K562 (cell line): Measurements from ENCODE around the gene KCTD19. TPM values are rescaled to one million over a fixed set of nuclear protein-coding genes. Genes with fewer than 3 reads are reported as not detected.

Experiments
- BMI1 ChIP-seq: fragments of 150-350 bp; IDR thresholded peaks from 2 replicates; pipeline ENCODE4 v1.6.1; 2014; ENCODE audit warnings: low read length
- BRD4 ChIP-seq: fragments of 200-600 bp; sonication (generic); IDR thresholded peaks from 2 replicates; pipeline ENCODE4 v1.6.1; 2017; ENCODE audit warnings: inconsistent platforms
- CBFB ChIP-seq: sonication (generic); formaldehyde crosslinking; IDR thresholded peaks from 2 replicates; pipeline ENCODE4 v1.4.0; 2020; ENCODE audit warnings: mild to moderate bottlenecking, missing genetic modification reagents
- CBX8 ChIP-seq: fragments of 200-600 bp; sonication (generic); IDR thresholded peaks from 2 replicates; pipeline ENCODE4 v1.6.1; 2012; ENCODE audit warnings: borderline replicate concordance, mixed run types, low read depth, mild to moderate bottlenecking, moderate library complexity, mixed read lengths, low read length, control low read depth, inconsistent platforms; ENCODE audit not compliant: poor library complexity, severe bottlenecking; ENCODE audit errors: extremely low read depth
- DACH1 ChIP-seq: fragments of 450-650 bp; IDR thresholded peaks from 2 replicates; pipeline ENCODE4 v1.6.1; 2018; ENCODE audit not compliant: partially characterized antibody
- FOXJ3 ChIP-seq: sonication (generic); formaldehyde crosslinking; IDR thresholded peaks from 2 replicates; pipeline ENCODE4 v1.4.0; 2020; ENCODE audit warnings: mild to moderate bottlenecking, missing genetic modification reagents
- IRF2 ChIP-seq: sonication (generic); formaldehyde crosslinking; IDR thresholded peaks from 2 replicates; pipeline ENCODE4 v1.8.1; 2022; ENCODE audit warnings: mild to moderate bottlenecking, missing genetic modification reagents
- JUN ChIP-seq, 2 experiments: sonication (generic) in 1 of 2; formaldehyde crosslinking in 1 of 2; IDR thresholded peaks; 2 replicates each; pipeline versions ENCODE4 v1.6.1 to v1.8.0; 2012 to 2022; ENCODE audit warnings: borderline replicate concordance in 2 of 2, mild to moderate bottlenecking in 2 of 2, improper control_type of control experiment in 1 of 2, low read depth in 1 of 2, low read length in 1 of 2, missing genetic modification reagents in 1 of 2
- TAF9B ChIP-seq: fragments of 450-650 bp; IDR thresholded peaks from 2 replicates; pipeline ENCODE4 v1.6.1; 2018; ENCODE audit warnings: mild to moderate bottlenecking; ENCODE audit not compliant: partially characterized antibody
- TARDBP ChIP-seq: fragments of 450-650 bp; IDR thresholded peaks from 2 replicates; pipeline ENCODE4 v1.6.1; 2016
- ZBTB7A ChIP-seq: IDR thresholded peaks from 2 replicates; pipeline ENCODE4 v1.6.1; 2011; ENCODE audit warnings: low read depth, mild to moderate bottlenecking, low read length, moderate library complexity, borderline replicate concordance; ENCODE audit not compliant: control insufficient read depth
- ZNF583 ChIP-seq: fragments of 250-450 bp; sonication (Bioruptor Pico); IDR thresholded peaks from 2 replicates; pipeline ENCODE4 v1.4.0; 2020
- polyA plus RNA-seq, 8 experiments: library from polyadenylated mRNA; depleted of rRNA in 4 of 8; stranded (reverse) in 5 of 8; unstranded in 3 of 8; fragments of >200 nt; fragmentation: Nextera tagmentation in 2 of 8; fragmentation: Illumina TruSeq in 1 of 8; extraction: Ambion mirVana in 2 of 8; extraction: Trizol in 1 of 8; gene quantifications; 2 replicates each; pipeline versions ENCODE4 v1.2.1 to v1.2.3, GENCODE V29; 2011 to 2014; ENCODE audit warnings: inconsistent platforms in 1 of 8, missing spikeins in 1 of 8
- total RNA-seq, 7 experiments: library from RNA; depleted of rRNA in 6 of 7; stranded (reverse); fragments of >200 nt in 6 of 7; fragmentation: Illumina TruSeq in 2 of 7; extraction: Trizol in 2 of 7; gene quantifications; 2 replicates each; pipeline versions ENCODE4 v1.2.1 to v1.2.3, GENCODE V29; 2011 to 2021; ENCODE audit warnings: low replicate concordance in 1 of 7
- TF ChIP-seq, protein P1 (sequence below): fragments of 450-650 bp; IDR thresholded peaks from 2 replicates; pipeline ENCODE4 v1.6.1; 2018; ENCODE audit not compliant: partially characterized antibody
- TF ChIP-seq, protein P2 (sequence below): sonication (generic); formaldehyde crosslinking; IDR thresholded peaks from 2 replicates; pipeline ENCODE4 v1.8.0; 2022; ENCODE audit warnings: mild to moderate bottlenecking, missing genetic modification reagents
- TF ChIP-seq, protein P3 (sequence below), 2 experiments: fragments of 450-650 bp; conservative IDR thresholded peaks; 2 replicates each; pipeline ENCODE4 v1.6.1; 2017; ENCODE audit warnings: mild to moderate bottlenecking in 2 of 2, moderate library complexity in 2 of 2
- TF ChIP-seq, protein P4 (sequence below): fragments of 250-450 bp; sonication (Bioruptor Pico); IDR thresholded peaks from 2 replicates; pipeline ENCODE4 v1.4.0; 2020; ENCODE audit warnings: borderline replicate concordance

The KCTD19 gene
- total and polyA plus RNA-seq, 9 of the 15 experiments (the other 6 are each of a cell fraction or from before 2014, with no cell fraction given), result 0.03 to 0.91 (median 0.22) TPM; not detected in 2

DNA sequence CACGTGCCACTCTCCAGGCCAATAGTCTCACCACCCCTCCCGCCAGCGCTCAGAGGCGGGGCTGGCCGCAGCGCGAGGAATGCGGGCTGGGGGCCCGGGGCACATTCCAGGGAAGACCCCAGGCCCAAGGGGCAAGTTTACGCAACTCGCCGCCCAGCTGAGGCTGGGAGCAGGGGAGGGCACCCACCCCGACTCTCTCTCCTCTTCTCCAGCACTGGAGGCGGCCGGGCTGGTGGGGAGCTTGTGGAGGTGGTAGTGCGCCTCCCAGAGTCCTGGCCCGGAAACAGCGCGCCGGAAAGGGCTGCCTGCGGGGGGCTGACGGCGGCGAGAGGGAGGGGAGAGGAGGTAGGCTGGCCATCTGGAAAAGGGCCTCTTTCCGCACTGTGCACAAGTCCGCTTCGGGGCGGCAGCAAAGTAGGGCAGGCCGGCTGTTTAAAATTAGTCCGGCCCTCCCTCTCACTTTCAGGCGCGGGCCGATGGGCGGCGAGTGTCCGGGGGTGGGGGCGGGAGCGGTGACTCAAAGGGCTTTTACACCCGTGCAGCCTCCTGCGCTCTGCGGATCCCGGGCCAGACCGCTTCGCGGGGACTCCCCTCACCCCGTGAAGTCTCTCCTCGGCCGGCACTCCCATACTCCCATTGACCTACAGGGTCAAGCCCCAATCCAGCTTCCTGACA is 80.3 kb downstream of the KCTD19 start (continued):
- no peak for TF ChIP-seq CBX8
- no peak for TF ChIP-seq IRF2
- TF ChIP-seq, protein P1, sequence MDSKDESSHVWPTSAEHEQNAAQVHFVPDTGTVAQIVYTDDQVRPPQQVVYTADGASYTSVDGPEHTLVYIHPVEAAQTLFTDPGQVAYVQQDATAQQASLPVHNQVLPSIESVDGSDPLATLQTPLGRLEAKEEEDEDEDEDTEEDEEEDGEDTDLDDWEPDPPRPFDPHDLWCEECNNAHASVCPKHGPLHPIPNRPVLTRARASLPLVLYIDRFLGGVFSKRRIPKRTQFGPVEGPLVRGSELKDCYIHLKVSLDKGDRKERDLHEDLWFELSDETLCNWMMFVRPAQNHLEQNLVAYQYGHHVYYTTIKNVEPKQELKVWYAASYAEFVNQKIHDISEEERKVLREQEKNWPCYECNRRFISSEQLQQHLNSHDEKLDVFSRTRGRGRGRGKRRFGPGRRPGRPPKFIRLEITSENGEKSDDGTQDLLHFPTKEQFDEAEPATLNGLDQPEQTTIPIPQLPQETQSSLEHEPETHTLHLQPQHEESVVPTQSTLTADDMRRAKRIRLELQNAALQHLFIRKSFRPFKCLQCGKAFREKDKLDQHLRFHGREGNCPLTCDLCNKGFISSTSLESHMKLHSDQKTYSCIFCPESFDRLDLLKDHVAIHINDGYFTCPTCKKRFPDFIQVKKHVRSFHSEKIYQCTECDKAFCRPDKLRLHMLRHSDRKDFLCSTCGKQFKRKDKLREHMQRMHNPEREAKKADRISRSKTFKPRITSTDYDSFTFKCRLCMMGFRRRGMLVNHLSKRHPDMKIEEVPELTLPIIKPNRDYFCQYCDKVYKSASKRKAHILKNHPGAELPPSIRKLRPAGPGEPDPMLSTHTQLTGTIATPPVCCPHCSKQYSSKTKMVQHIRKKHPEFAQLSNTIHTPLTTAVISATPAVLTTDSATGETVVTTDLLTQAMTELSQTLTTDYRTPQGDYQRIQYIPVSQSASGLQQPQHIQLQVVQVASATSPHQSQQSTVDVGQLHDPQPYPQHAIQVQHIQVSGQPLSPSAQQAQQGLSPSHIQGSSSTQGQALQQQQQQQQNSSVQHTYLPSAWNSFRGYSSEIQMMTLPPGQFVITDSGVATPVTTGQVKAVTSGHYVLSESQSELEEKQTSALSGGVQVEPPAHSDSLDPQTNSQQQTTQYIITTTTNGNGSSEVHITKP, result peak; percentile 9
- TF ChIP-seq TARDBP, result no peak
- no peak for TF ChIP-seq CBFB
- no peak for TF ChIP-seq FOXJ3 (CRISPR knock-in tag)
- TF ChIP-seq, protein P2, sequence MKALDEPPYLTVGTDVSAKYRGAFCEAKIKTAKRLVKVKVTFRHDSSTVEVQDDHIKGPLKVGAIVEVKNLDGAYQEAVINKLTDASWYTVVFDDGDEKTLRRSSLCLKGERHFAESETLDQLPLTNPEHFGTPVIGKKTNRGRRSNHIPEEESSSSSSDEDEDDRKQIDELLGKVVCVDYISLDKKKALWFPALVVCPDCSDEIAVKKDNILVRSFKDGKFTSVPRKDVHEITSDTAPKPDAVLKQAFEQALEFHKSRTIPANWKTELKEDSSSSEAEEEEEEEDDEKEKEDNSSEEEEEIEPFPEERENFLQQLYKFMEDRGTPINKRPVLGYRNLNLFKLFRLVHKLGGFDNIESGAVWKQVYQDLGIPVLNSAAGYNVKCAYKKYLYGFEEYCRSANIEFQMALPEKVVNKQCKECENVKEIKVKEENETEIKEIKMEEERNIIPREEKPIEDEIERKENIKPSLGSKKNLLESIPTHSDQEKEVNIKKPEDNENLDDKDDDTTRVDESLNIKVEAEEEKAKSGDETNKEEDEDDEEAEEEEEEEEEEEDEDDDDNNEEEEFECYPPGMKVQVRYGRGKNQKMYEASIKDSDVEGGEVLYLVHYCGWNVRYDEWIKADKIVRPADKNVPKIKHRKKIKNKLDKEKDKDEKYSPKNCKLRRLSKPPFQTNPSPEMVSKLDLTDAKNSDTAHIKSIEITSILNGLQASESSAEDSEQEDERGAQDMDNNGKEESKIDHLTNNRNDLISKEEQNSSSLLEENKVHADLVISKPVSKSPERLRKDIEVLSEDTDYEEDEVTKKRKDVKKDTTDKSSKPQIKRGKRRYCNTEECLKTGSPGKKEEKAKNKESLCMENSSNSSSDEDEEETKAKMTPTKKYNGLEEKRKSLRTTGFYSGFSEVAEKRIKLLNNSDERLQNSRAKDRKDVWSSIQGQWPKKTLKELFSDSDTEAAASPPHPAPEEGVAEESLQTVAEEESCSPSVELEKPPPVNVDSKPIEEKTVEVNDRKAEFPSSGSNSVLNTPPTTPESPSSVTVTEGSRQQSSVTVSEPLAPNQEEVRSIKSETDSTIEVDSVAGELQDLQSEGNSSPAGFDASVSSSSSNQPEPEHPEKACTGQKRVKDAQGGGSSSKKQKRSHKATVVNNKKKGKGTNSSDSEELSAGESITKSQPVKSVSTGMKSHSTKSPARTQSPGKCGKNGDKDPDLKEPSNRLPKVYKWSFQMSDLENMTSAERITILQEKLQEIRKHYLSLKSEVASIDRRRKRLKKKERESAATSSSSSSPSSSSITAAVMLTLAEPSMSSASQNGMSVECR (CRISPR knock-in tag), result peak; percentile 92
- no peak for TF ChIP-seq TAF9B
- TF ChIP-seq, protein P3, sequence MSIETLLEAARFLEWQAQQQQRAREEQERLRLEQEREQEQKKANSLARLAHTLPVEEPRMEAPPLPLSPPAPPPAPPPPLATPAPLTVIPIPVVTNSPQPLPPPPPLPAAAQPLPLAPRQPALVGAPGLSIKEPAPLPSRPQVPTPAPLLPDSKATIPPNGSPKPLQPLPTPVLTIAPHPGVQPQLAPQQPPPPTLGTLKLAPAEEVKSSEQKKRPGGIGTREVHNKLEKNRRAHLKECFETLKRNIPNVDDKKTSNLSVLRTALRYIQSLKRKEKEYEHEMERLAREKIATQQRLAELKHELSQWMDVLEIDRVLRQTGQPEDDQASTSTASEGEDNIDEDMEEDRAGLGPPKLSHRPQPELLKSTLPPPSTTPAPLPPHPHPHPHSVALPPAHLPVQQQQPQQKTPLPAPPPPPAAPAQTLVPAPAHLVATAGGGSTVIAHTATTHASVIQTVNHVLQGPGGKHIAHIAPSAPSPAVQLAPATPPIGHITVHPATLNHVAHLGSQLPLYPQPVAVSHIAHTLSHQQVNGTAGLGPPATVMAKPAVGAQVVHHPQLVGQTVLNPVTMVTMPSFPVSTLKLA (conservative IDR thresholded peaks at IDR 0.05), result peak; percentile 90
- TF ChIP-seq BMI1, result no peak
- no peak; the same call in 1 of the 2 replicates for TF ChIP-seq BRD4
- peak; percentile 97 for TF ChIP-seq ZBTB7A
- peak; percentile 44 for TF ChIP-seq DACH1
- no peak for TF ChIP-seq JUN (IDR thresholded peaks at IDR 0.05; ENCODE audit: borderline replicate concordance, low read depth, low read length)
- no peak for TF ChIP-seq JUN (CRISPR knock-in tag; IDR thresholded peaks at IDR 0.05; ENCODE audit: borderline replicate concordance)
- TF ChIP-seq ZNF583 (CRISPR knock-in tag), result no peak
- TF ChIP-seq, protein P4, sequence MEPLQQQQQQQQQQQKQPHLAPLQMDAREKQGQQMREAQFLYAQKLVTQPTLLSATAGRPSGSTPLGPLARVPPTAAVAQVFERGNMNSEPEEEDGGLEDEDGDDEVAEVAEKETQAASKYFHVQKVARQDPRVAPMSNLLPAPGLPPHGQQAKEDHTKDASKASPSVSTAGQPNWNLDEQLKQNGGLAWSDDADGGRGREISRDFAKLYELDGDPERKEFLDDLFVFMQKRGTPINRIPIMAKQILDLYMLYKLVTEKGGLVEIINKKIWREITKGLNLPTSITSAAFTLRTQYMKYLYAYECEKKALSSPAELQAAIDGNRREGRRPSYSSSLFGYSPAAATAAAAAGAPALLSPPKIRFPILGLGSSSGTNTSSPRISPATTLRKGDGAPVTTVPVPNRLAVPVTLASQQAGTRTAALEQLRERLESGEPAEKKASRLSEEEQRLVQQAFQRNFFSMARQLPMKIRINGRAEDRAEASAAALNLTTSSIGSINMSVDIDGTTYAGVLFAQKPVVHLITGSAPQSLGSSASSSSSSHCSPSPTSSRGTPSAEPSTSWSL, result no peak
